ENCODE measurements around the gene LRCOL1. TPM values are rescaled to one million over a fixed set of nuclear protein-coding genes. Genes with fewer than 3 reads are reported as not detected.
A peak's percentile ranks its signal among the peaks of the same experiment; 100 is the strongest.

LRCOL1 gene
- total RNA-seq, 2 experiments from 2014 or later: not detected

- no peak overlapping the region for H3K4me3 ChIP-seq (ENCODE audit: low read length)
- H3K9me3 Mint-ChIP-seq: no peaks in the 10 kb centered on the region
- intact Hi-C loops (cut with DNase I, micrococcal nuclease): no loop called here
These were observed 48.8 kb downstream of the LRCOL1 start for GRCh38 chr12:132561427-132562156.

DNA sequence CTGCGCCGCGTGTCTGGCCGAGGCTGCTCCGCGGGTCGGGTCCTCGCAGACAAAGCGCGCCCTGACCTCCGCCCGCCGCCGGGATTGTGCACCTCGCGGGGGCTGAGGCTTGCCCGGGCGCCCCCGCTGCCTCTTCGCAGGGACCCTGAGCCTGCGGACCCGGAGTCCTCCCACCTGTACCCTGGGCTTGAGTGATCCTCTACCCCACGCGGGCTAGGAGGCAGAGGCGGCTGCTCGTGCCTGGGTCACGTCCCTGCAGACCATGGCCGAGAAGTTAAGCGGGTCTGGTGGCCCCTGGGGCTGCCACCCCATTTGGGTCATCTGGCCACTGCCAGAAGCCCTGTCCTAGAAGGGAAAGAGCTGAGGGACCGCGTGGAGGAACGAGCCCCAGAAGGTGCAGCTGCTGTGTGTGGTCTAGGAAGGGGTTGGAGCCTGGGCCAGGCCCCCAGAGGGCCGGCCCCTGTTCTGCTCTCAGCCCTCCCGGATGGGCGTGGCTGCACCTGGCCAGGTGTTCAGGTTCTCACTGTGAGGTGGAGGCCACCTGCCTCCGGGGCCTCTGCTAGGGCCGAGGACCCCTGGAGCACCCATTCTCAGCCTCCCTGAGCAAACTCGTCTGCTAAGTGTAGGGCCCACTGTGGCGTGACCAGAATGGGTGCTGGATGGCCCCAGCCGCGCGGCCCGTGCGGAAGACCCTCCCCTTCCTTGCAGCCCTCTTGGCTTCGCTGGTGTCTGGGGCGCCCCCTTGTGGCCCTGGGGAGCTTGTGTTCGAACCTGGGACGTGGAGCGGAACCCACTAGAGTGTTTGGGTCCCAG lies 49.6 kb downstream of the LRCOL1 start:
- Histone ChIP-seq H3K27ac (ENCODE audit: low read depth in 1 of 2, low read length in 2 of 2) (no peak overlapping the region), H3K27me3 (ENCODE audit: control insufficient read depth in 1 of 2, insufficient read depth in 2 of 2, low read length in 2 of 2) (peaks cover 4 to 8% of the 10 kb centered on the region in 2 experiments), H3K36me3 (ENCODE audit: insufficient read depth, low read length) (peaks cover 6% of the 10 kb centered on the region), H3K9me3 (ENCODE audit: control insufficient read depth in 1 of 2, insufficient read depth in 1 of 2, low read length in 2 of 2) (peaks cover 0 to 16% of the 10 kb centered on the region in 2 experiments), H3K4me1 (ENCODE audit: insufficient read depth, low read length) (peaks cover 29% of the 10 kb centered on the region), H3K4me3 (ENCODE audit: low read length) (peak overlapping the region; percentile 41)
- intact Hi-C loops (cut with DNase I, micrococcal nuclease): no loop called here
- Mint-ChIP-seq H3K36me3 (ENCODE audit: low read depth) (peaks cover 19% of the 10 kb centered on the region), H3K4me3 (peak overlapping the region; percentile 67), H3K4me1 (ENCODE audit: low read depth) (peaks cover 22% of the 10 kb centered on the region), H3K9me3 (no peaks in the 10 kb centered on the region), H3K27me3 (peaks cover 14% of the 10 kb centered on the region), H3K27ac (no peak overlapping the region)
- DNase-seq (peak; percentile 56 to 82 (median 66)), ATAC-seq (ENCODE audit: poor library complexity) (peak; percentile 60)
- ChIA-PET POLR2A (interaction anchor here (1.0 kb wide), 1 partner anchor 72 kb away, joined by 3 read pairs; no protein-coding TSS in a partner anchor), CTCF (interaction anchor here (0.6 to 1.0 kb wide), 5 partner anchors 9 to 146 kb away, joined by 3 to 7 read pairs (median 3); no protein-coding TSS in a partner anchor)
- peak; percentile 77 for TF ChIP-seq CTCF (IDR thresholded peaks at IDR 0.05)

More at GRCh38 chr12:132561427-132562156, 48.8 kb downstream of the LRCOL1 start:
- no peak overlapping the region for H3K27ac ChIP-seq (ENCODE audit: low read depth in 1 of 2, low read length in 2 of 2)
- H3K27me3 ChIP-seq (ENCODE audit: control insufficient read depth in 1 of 2, insufficient read depth in 2 of 2, low read length in 2 of 2): peaks cover 4 to 8% of the 10 kb centered on the region in 2 experiments
- peak in 1 of 14 experiments; percentile 22 for DNase-seq
- ATAC-seq (ENCODE audit: poor library complexity): no peak
- ChIA-PET POLR2A (interaction anchor here (1.0 kb wide), 1 partner anchor 73 kb away, joined by 3 read pairs; no protein-coding TSS in a partner anchor), CTCF (interaction anchor here (0.6 to 1.0 kb wide), 5 partner anchors 8 to 147 kb away, joined by 3 to 7 read pairs (median 3); no protein-coding TSS in a partner anchor)
- H3K36me3 ChIP-seq (ENCODE audit: insufficient read depth, low read length): peaks cover 14% of the 10 kb centered on the region
- no peak overlapping the region for H3K27ac Mint-ChIP-seq
- peaks cover 14% of the 10 kb centered on the region for H3K27me3 Mint-ChIP-seq
- TF ChIP-seq CTCF (IDR thresholded peaks at IDR 0.05): peak; percentile 24
- peaks cover 24% of the 10 kb centered on the region for H3K36me3 Mint-ChIP-seq (ENCODE audit: low read depth)
- peaks cover 29% of the 10 kb centered on the region for H3K4me1 ChIP-seq (ENCODE audit: insufficient read depth, low read length)
- peaks cover 22% of the 10 kb centered on the region for H3K4me1 Mint-ChIP-seq (ENCODE audit: low read depth)
- H3K9me3 ChIP-seq (ENCODE audit: control insufficient read depth in 1 of 2, insufficient read depth in 1 of 2, low read length in 2 of 2): peaks cover 0 to 13% of the 10 kb centered on the region in 2 experiments
- H3K4me3 Mint-ChIP-seq: peak overlapping the region; percentile 67

DNA sequence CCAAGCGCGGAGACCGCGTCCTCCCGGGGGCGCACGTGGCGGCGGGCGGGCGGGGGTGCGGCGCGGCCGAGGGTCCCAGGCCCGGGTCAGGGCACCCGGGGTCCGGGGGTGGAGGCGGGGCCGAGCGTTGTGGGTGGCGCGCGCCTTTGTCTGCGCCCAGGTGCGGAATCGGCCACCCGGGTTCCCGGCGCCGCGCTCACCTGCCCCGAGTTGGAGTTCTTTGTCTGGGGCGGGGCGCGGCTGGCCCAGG lies 50.1 kb downstream of the LRCOL1 start:
- intact Hi-C loops (cut with DNase I, micrococcal nuclease): no loop called here
- CTCF ChIA-PET: no interaction called here
- H3K4me3 ChIP-seq (ENCODE audit: low read length): peak overlapping the region; percentile 34

More for the DNA sequence above, 50.1 kb downstream of the LRCOL1 start:
- peaks cover 22% of the 10 kb centered on the region for H3K4me1 Mint-ChIP-seq (ENCODE audit: low read depth)
- ATAC-seq (ENCODE audit: poor library complexity) (peak; percentile 13), DNase-seq (peak in 1 of 14 experiments; percentile 47)
- Histone ChIP-seq H3K36me3 (ENCODE audit: insufficient read depth, low read length) (peaks cover under 1% of the 10 kb centered on the region), H3K27me3 (ENCODE audit: control insufficient read depth in 1 of 2, insufficient read depth in 2 of 2, low read length in 2 of 2) (peaks cover 4 to 8% of the 10 kb centered on the region in 2 experiments), H3K27ac (ENCODE audit: low read depth in 1 of 2, low read length in 2 of 2) (no peak overlapping the region), H3K9me3 (ENCODE audit: control insufficient read depth in 1 of 2, insufficient read depth in 1 of 2, low read length in 2 of 2) (peaks cover 0 to 18% of the 10 kb centered on the region in 2 experiments), H3K4me1 (ENCODE audit: insufficient read depth, low read length) (peaks cover 29% of the 10 kb centered on the region)
- peaks cover 13% of the 10 kb centered on the region for H3K36me3 Mint-ChIP-seq (ENCODE audit: low read depth)
- no peaks in the 10 kb centered on the region for H3K9me3 Mint-ChIP-seq
- POLR2A ChIA-PET: no interaction called here
- no peak for TF ChIP-seq CTCF (IDR thresholded peaks at IDR 0.05)
- H3K4me3 Mint-ChIP-seq: no peak overlapping the region
- H3K27ac Mint-ChIP-seq: no peak overlapping the region
- H3K27me3 Mint-ChIP-seq: peaks cover 14% of the 10 kb centered on the region
